ENCODE measurements around the gene DNAJC16. TPM values are rescaled to one million over a fixed set of nuclear protein-coding genes. Genes with fewer than 3 reads are reported as not detected.

DNAJC16 gene
- total and polyA plus RNA-seq, 9 of the 15 experiments (the other 6 are each of a cell fraction or from before 2014, with no cell fraction given): 6.9 to 16.8 (median 12.8) TPM

DNA sequence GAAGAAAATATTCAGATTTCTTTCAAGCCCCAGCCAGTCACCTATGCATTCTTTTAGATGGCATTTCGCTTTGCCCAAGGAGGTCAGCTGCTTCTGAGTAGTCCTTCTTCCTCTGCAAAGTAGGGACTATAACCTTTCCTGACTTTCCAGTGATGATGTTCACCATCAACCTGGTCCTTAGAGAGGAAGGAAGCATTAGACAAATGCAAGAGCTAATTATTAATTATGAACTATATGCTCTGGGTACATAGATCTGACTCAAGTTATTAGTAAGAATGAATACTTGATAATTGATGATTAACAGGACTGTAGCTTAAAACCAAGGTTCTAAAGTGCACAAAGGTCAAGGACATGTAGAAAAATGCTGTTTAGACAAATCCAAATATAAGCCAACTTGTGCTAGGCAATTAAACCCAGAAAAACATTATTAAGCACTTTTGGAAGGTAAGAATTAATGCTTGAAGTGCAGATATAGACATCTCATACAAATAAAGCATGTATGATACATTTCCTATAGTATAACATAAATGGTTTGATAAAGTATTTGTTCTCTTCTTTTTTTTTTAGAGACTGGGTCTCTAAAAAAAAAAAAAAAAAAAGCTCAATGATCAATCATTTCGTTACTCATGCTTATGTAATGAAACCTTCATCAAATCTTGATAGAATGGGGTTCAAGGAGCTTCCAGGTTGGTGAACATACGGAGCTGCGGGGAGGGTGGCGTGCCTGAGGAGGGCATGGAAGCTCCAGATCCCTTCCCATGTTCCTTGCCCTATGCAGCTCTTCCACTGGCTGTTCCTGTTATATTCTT lies 69.4 kb downstream of the DNAJC16 start:
- Histone ChIP-seq H3K4me1 (replicated peaks in 1 of 2; ENCODE audit: control insufficient read depth in 2 of 2, insufficient read depth in 2 of 2, low read length in 2 of 2) (peaks cover 0 to 4% of the 10 kb centered on the region in 2 experiments; a peak in 2 of 5 replicates), H3K9me3 (replicated peaks; ENCODE audit: control insufficient read depth, insufficient read depth, low read depth, low read length) (no peaks in the 10 kb centered on the region), H3K36me3 (ENCODE audit: control insufficient read depth, insufficient read depth, low read length) (no peaks in the 10 kb centered on the region), H3K9ac (ENCODE audit: insufficient read depth in 1 of 2, low read depth in 2 of 2, low read length in 2 of 2) (no peak overlapping the region), H2AFZ (ENCODE audit: low read depth, low read length) (no peak overlapping the region), H3K9me1 (ENCODE audit: control insufficient read depth, insufficient read depth, low read length) (no peaks in the 10 kb centered on the region), H3K27me3 (ENCODE audit: control insufficient read depth in 2 of 2, insufficient read depth in 2 of 2, low read length in 2 of 2) (no peaks in the 10 kb centered on the region), H4K20me1 (replicated peaks; ENCODE audit: control insufficient read depth, insufficient read depth, low read length) (no peaks in the 10 kb centered on the region), H3K27ac (ENCODE audit: extremely low read depth, low read depth, low read length) (no peak overlapping the region), H3K79me2 (ENCODE audit: control insufficient read depth, insufficient read depth, low read length) (no peaks in the 10 kb centered on the region), H3K4me3 (no peak overlapping the region), H3K4me2 (ENCODE audit: insufficient read depth, low read length) (no peak overlapping the region)
- no peak for DNase-seq (ENCODE audit: extremely low read depth in 1 of 4, low spot score in 3 of 4)
- no peak for ATAC-seq
- in situ Hi-C loops (cut with MboI): no loop called here
- ChIA-PET POLR2A (interaction anchor here (0.5 to 1.4 kb wide), 8 partner anchors 9 to 105 kb away, joined by 3 to 4 read pairs (median 3); no protein-coding TSS in a partner anchor), CTCF (ENCODE audit: low intra/inter-chr PET ratio) (interaction anchor here (1.9 kb wide), 1 partner anchor 145 kb away, joined by 15 read pairs; no protein-coding TSS in a partner anchor)
- FAIRE-seq: no peak
- no TSS peak for BruUV-seq (replicated peaks)
- intact Hi-C loops (cut with micrococcal nuclease): loop anchor here (1.0 kb wide), 1 partner anchor 145 kb away; no protein-coding TSS in a partner anchor
- 16% methylated on average over 5 of the region's 5 CpGs for WGBS (ENCODE audit: insufficient coverage, low coverage, missing lambda C conversion rate)
- TF ChIP-seq CHD7 (IDR thresholded peaks at IDR 0.05; ENCODE audit: low read depth, low read length): no peak
- no peak for TF ChIP-seq TAF15 (IDR thresholded peaks at IDR 0.05; ENCODE audit: low read depth, low read length)
- TF ChIP-seq SRF (CRISPR knock-in tag; IDR thresholded peaks at IDR 0.05): no peak
- no peak for TF ChIP-seq ZNF431 (CRISPR knock-in tag; IDR thresholded peaks at IDR 0.05)
- TF ChIP-seq, protein P1, sequence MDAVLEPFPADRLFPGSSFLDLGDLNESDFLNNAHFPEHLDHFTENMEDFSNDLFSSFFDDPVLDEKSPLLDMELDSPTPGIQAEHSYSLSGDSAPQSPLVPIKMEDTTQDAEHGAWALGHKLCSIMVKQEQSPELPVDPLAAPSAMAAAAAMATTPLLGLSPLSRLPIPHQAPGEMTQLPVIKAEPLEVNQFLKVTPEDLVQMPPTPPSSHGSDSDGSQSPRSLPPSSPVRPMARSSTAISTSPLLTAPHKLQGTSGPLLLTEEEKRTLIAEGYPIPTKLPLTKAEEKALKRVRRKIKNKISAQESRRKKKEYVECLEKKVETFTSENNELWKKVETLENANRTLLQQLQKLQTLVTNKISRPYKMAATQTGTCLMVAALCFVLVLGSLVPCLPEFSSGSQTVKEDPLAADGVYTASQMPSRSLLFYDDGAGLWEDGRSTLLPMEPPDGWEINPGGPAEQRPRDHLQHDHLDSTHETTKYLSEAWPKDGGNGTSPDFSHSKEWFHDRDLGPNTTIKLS (IDR thresholded peaks at IDR 0.05; ENCODE audit: borderline replicate concordance, low read depth): no peak
- no peak for TF ChIP-seq NBN (IDR thresholded peaks at IDR 0.05; ENCODE audit: low read depth)
- no peak for TF ChIP-seq SETDB1 (IDR thresholded peaks at IDR 0.05; ENCODE audit: low read length)
- TF ChIP-seq ZNF766 (CRISPR knock-in tag; conservative IDR thresholded peaks at IDR 0.05): no peak

Data from K562 (cell line).